GM23248 (cell line): Measurements from ENCODE around the gene TBC1D22A. TPM values are rescaled to one million over a fixed set of nuclear protein-coding genes. Genes with fewer than 3 reads are reported as not detected.
"Not testable (repeated sequence)": the region's sequence is repeated elsewhere in the genome, so short reads cannot be mapped to it uniquely, and the experiment has no call there.

Experiments
- DNase-seq: peaks from one replicate; pipeline ENCODE4 v3.0.0-alpha.2; 2015
- H2AFZ ChIP-seq: fragments of 200-600 bp; sonication (generic); 2 replicates; pipeline ENCODE4 v1.6.1; 2016; ENCODE audit warnings: antibody characterized with exemption
- H3F3A ChIP-seq: fragments of 200-600 bp; sonication (generic); 2 replicates; pipeline ENCODE4 v1.6.1; 2016; ENCODE audit warnings: mild to moderate bottlenecking, antibody characterized with exemption, mixed run types; ENCODE audit not compliant: insufficient read depth
- H3K27ac ChIP-seq: fragments of 200-600 bp; sonication (generic); 2 replicates; pipeline ENCODE4 v1.5.1; 2016; ENCODE audit warnings: mild to moderate bottlenecking
- H3K27me3 ChIP-seq: fragments of 200-600 bp; sonication (generic); replicated peaks from 2 replicates; pipeline ENCODE4 v1.6.1; 2016; ENCODE audit warnings: mild to moderate bottlenecking; ENCODE audit not compliant: insufficient read depth
- H3K36me3 ChIP-seq: fragments of 200-600 bp; sonication (generic); 2 replicates; pipeline ENCODE4 v1.6.1; 2016; ENCODE audit warnings: low read depth, mild to moderate bottlenecking
- H3K4me1 ChIP-seq: fragments of 200-600 bp; sonication (generic); 2 replicates; pipeline ENCODE4 v1.6.1; 2016; ENCODE audit warnings: mild to moderate bottlenecking; ENCODE audit not compliant: insufficient read depth
- H3K4me2 ChIP-seq: fragments of 200-600 bp; sonication (generic); one replicate; pipeline ENCODE4 v1.6.1; 2016; ENCODE audit warnings: mild to moderate bottlenecking; ENCODE audit not compliant: unreplicated experiment
- H3K4me3 ChIP-seq: fragments of 200-600 bp; sonication (generic); 2 replicates; pipeline ENCODE4 v1.5.1; 2016; ENCODE audit warnings: mild to moderate bottlenecking
- H3K79me2 ChIP-seq: fragments of 200-600 bp; sonication (generic); 2 replicates; pipeline ENCODE4 v1.6.1; 2016; ENCODE audit warnings: mild to moderate bottlenecking; ENCODE audit not compliant: insufficient read depth
- H3K9ac ChIP-seq: fragments of 200-600 bp; sonication (generic); 2 replicates; pipeline ENCODE4 v1.6.1; 2016; ENCODE audit warnings: mild to moderate bottlenecking
- H3K9me2 ChIP-seq: fragments of 200-600 bp; sonication (generic); 2 replicates; pipeline ENCODE4 v1.6.1; 2016; ENCODE audit warnings: mixed run types, mild to moderate bottlenecking, moderate library complexity; ENCODE audit not compliant: insufficient read depth
- H3K9me3 ChIP-seq: fragments of 200-600 bp; sonication (generic); one replicate; pipeline ENCODE4 v1.6.1; 2017; ENCODE audit warnings: low read depth
- H4K20me1 ChIP-seq: fragments of 200-600 bp; sonication (generic); 2 replicates; pipeline ENCODE4 v1.6.0; 2016; ENCODE audit not compliant: insufficient read depth
- EZH2 ChIP-seq: fragments of 200-600 bp; sonication (generic); IDR thresholded peaks from 2 replicates; pipeline ENCODE4 v1.6.1; 2018; ENCODE audit warnings: antibody characterized with exemption, mild to moderate bottlenecking; ENCODE audit not compliant: insufficient read depth, poor library complexity, severe bottlenecking
- EZH2phosphoT487 ChIP-seq: fragments of 200-600 bp; sonication (generic); IDR thresholded peaks from 2 replicates; pipeline ENCODE4 v1.6.1; 2018; ENCODE audit warnings: antibody characterized with exemption, moderate library complexity, mild to moderate bottlenecking, low read depth; ENCODE audit not compliant: insufficient read depth
- WGBS, 2 experiments: methylation state at CpG; one replicate each; pipeline ENCODE4 v1.1.6; 2015 to 2017; ENCODE audit warnings: low lambda C conversion rate in 2 of 2, low coverage in 1 of 2; ENCODE audit errors: missing lambda C conversion rate in 2 of 2; 5-methylcytosine and 5-hydroxymethylcytosine counted together
- in situ Hi-C: fragments of 300-500 bp; cut with MboI; formaldehyde crosslinking; loops from 2 replicates; pipeline ENCODE4 v1.15.0; 2020
- polyA plus RNA-seq: library from polyadenylated mRNA; unstranded; fragments of >200 nt; fragmentation: Nextera tagmentation; extraction: Ambion mirVana; gene quantifications from 2 replicates; pipeline ENCODE4 v1.2.1, GENCODE V29; 2016
- total RNA-seq: library from RNA; depleted of rRNA; stranded (reverse); fragments of >200 nt; shearing (Covaris generic); gene quantifications from 2 replicates; pipeline ENCODE4 v1.2.3, GENCODE V29; 2014

TBC1D22A gene
- total and polyA plus RNA-seq, 2 experiments from 2014 or later = 12.3 to 16.9 TPM

GRCh38 chr22:47136050-47136449, 373.6 kb downstream of the TBC1D22A start:
- no peak overlapping the region for H3K27ac ChIP-seq
- no peak overlapping the region for H3K4me2 ChIP-seq
- H3K9ac ChIP-seq = no peak overlapping the region
- no peak overlapping the region for H3K4me3 ChIP-seq
- H3K36me3 ChIP-seq = no peaks in the 10 kb centered on the region
- no peaks in the 10 kb centered on the region for H3K4me1 ChIP-seq
- no peaks in the 10 kb centered on the region for H3K9me3 ChIP-seq
- no peaks in the 10 kb centered on the region for H3K27me3 ChIP-seq
- WGBS, 2 experiments = 89 to 92% methylated on average over 10 to 12 of the region's 12 CpGs
- no peak for TF ChIP-seq EZH2phosphoT487
- no peaks in the 10 kb centered on the region for H3K79me2 ChIP-seq
- H4K20me1 ChIP-seq = no peaks in the 10 kb centered on the region
- H3F3A ChIP-seq = no peaks in the 10 kb centered on the region
- DNase-seq = no peak
- in situ Hi-C loops = no loop called here
- no peaks in the 10 kb centered on the region for H3K9me2 ChIP-seq
- no peak overlapping the region for H2AFZ ChIP-seq

- H3K4me3 ChIP-seq = no peak overlapping the region
- no peaks in the 10 kb centered on the region for H3K27me3 ChIP-seq
- 96% methylated on average over 13 to 16 of the region's 16 CpGs for WGBS, 2 experiments
- no peak for TF ChIP-seq EZH2
- TF ChIP-seq EZH2phosphoT487 = no peak
- no peaks in the 10 kb centered on the region for H3K9me2 ChIP-seq
- no peaks in the 10 kb centered on the region for H3K9me3 ChIP-seq
- no peak overlapping the region for H2AFZ ChIP-seq
- no peaks in the 10 kb centered on the region for H3F3A ChIP-seq
- no peak overlapping the region for H3K9ac ChIP-seq
- no peak overlapping the region for H3K27ac ChIP-seq
- H3K79me2 ChIP-seq = no peaks in the 10 kb centered on the region
- in situ Hi-C loops = no loop called here
- H3K4me2 ChIP-seq = no peak overlapping the region
- H3K4me1 ChIP-seq = no peaks in the 10 kb centered on the region
- no peak for DNase-seq
- no peaks in the 10 kb centered on the region for H4K20me1 ChIP-seq
- H3K36me3 ChIP-seq = no peaks in the 10 kb centered on the region
These were observed 374.2 kb downstream of the TBC1D22A start for GRCh38 chr22:47136671-47137070.

GRCh38 chr22:47139013-47139789, 376.8 kb downstream of the TBC1D22A start:
- H3K27me3 ChIP-seq = no peaks in the 10 kb centered on the region
- no peaks in the 10 kb centered on the region for H3K4me1 ChIP-seq
- no peak for DNase-seq
- no peak overlapping the region for H3K27ac ChIP-seq
- H3K4me3 ChIP-seq = no peak overlapping the region
- H3K9me3 ChIP-seq = no peaks in the 10 kb centered on the region
- no peaks in the 10 kb centered on the region for H3F3A ChIP-seq
- H3K9me2 ChIP-seq = no peaks in the 10 kb centered on the region
- no peaks in the 10 kb centered on the region for H4K20me1 ChIP-seq
- H3K79me2 ChIP-seq = no peaks in the 10 kb centered on the region
- H2AFZ ChIP-seq = no peak overlapping the region
- no peak overlapping the region for H3K4me2 ChIP-seq
- no peak for TF ChIP-seq EZH2phosphoT487
- TF ChIP-seq EZH2 = no peak
- WGBS, 2 experiments = 97% methylated on average over 30 of the region's 30 CpGs
- H3K36me3 ChIP-seq = no peaks in the 10 kb centered on the region
- in situ Hi-C loops = no loop called here
- H3K9ac ChIP-seq = no peak overlapping the region

GRCh38 chr22:47139790-47140119, 377.3 kb downstream of the TBC1D22A start:
- no peak for DNase-seq
- in situ Hi-C loops = no loop called here

GRCh38 chr22:47140975-47141374, 378.5 kb downstream of the TBC1D22A start:
- H3F3A ChIP-seq, H3K9me2 ChIP-seq, H3K9me3 ChIP-seq, DNase-seq, H3K27me3 ChIP-seq, H3K4me3 ChIP-seq, in situ Hi-C loops, H3K27ac ChIP-seq, H3K79me2 ChIP-seq, H2AFZ ChIP-seq, H3K4me2 ChIP-seq, H4K20me1 ChIP-seq, H3K4me1 ChIP-seq, H3K9ac ChIP-seq, H3K36me3 ChIP-seq: not testable (repeated sequence)
- 95 to 96% methylated on average over 8 of the region's 8 CpGs for WGBS, 2 experiments

More at GRCh38 chr22:47139790-47140119, 377.3 kb downstream of the TBC1D22A start:
- no peaks in the 10 kb centered on the region for H3K9me2 ChIP-seq
- H3K27me3 ChIP-seq = no peaks in the 10 kb centered on the region
- H4K20me1 ChIP-seq = no peaks in the 10 kb centered on the region
- no peak overlapping the region for H2AFZ ChIP-seq
- H3K9ac ChIP-seq = no peak overlapping the region
- no peak overlapping the region for H3K27ac ChIP-seq
- no peaks in the 10 kb centered on the region for H3K9me3 ChIP-seq
- no peaks in the 10 kb centered on the region for H3K36me3 ChIP-seq
- WGBS, 2 experiments = 93 to 97% methylated on average over 6 of the region's 6 CpGs
- no peak overlapping the region for H3K4me2 ChIP-seq
- TF ChIP-seq EZH2phosphoT487 = no peak
- no peak for TF ChIP-seq EZH2
- H3K79me2 ChIP-seq = no peaks in the 10 kb centered on the region
- H3K4me1 ChIP-seq = no peaks in the 10 kb centered on the region
- no peak overlapping the region for H3K4me3 ChIP-seq
- no peaks in the 10 kb centered on the region for H3F3A ChIP-seq
